K562 (cell line): ENCODE measurements around the gene TUBB1. TPM values are rescaled to one million over a fixed set of nuclear protein-coding genes. Genes with fewer than 3 reads are reported as not detected.

ENCODE experiments used
- ATAC-seq: fragments of 200-7000 bp; cut with Tn5 transposase; 3 replicates; pipeline ENCODE4 v1.9.1; 2020; ENCODE audit warnings: moderate library complexity
- BruUV-seq: library from RNA; stranded (reverse); fragments of 400-500 nt; replicated peaks from 2 replicates; lab custom pipeline; 2021; lab: Mats Ljungman, UMichigan
- CTCF ChIA-PET: fragments of 300-600 bp; formaldehyde crosslinking; extraction: SDS; loops from one replicate; lab custom pipeline; 2021; ENCODE audit warnings: low intra/inter-chr PET ratio; lab: Yijun Ruan, JAX
- POLR2A ChIA-PET: fragments of 300-600, 350-650 bp; sonication (Branson Sonifier 250); formaldehyde crosslinking; extraction: SDS; loops from one replicate; lab custom pipeline; 2021; ENCODE audit warnings: antibody characterized with exemption, inconsistent platforms; lab: Yijun Ruan, JAX
- DNase-seq, 4 experiments: peaks; one replicate each; pipeline versions ENCODE4 v3.0.0 to v3.0.0-alpha.2; 2011 to 2018; ENCODE audit warnings: low spot score in 3 of 4, mixed read lengths in 3 of 4; ENCODE audit errors: extremely low read depth in 1 of 4
- FAIRE-seq: peaks from 2 replicates; lab custom pipeline; 2011; peaks lifted over from hg19 to GRCh38; lab: Jason Lieb, UNC
- H2AFZ ChIP-seq: 2 replicates; pipeline ENCODE4 v1.6.0; 2011; ENCODE audit warnings: low read depth, low read length, control low read depth, inconsistent platforms
- H3K27ac ChIP-seq: fragments of 200-600 bp; 3 replicates; pipeline ENCODE4 v1.8.0; 2011; ENCODE audit warnings: low read depth, mild to moderate bottlenecking, control low read depth, inconsistent platforms, low read length, moderate library complexity, mixed read lengths; ENCODE audit errors: extremely low read depth
- H3K27me3 ChIP-seq, 2 experiments: fragments of 300-600 bp in 1 of 2; 2 replicates in 1 of 2; 3 replicates in 1 of 2; pipeline versions ENCODE4 v1.6.0 to v1.8.0; 2011; ENCODE audit warnings: inconsistent platforms in 2 of 2, low read length in 2 of 2, mild to moderate bottlenecking in 1 of 2, mixed read lengths in 1 of 2, moderate library complexity in 1 of 2; ENCODE audit not compliant: control insufficient read depth in 2 of 2, insufficient read depth in 2 of 2
- H3K36me3 ChIP-seq: fragments of 300-600 bp; 3 replicates; pipeline ENCODE4 v1.8.0; 2011; ENCODE audit warnings: mild to moderate bottlenecking, low read length, inconsistent platforms; ENCODE audit not compliant: control insufficient read depth, insufficient read depth
- H3K4me1 ChIP-seq, 2 experiments: fragments of 200-600 bp in 1 of 2; replicated peaks in 1 of 2; 2 replicates in 1 of 2; 3 replicates in 1 of 2; pipeline versions ENCODE4 v1.5.1 to v1.8.0; 2011; ENCODE audit warnings: inconsistent platforms in 2 of 2, low read length in 2 of 2, mild to moderate bottlenecking in 1 of 2, mixed read lengths in 1 of 2, moderate library complexity in 1 of 2; ENCODE audit not compliant: control insufficient read depth in 2 of 2, insufficient read depth in 2 of 2
- H3K4me2 ChIP-seq: 2 replicates; pipeline ENCODE4 v1.6.1; 2011; ENCODE audit warnings: low read length, control low read depth, inconsistent platforms, mixed read lengths; ENCODE audit not compliant: insufficient read depth
- H3K4me3 ChIP-seq: fragments of 200-600 bp; sonication (generic), shearing (Covaris generic); 2 replicates; pipeline ENCODE4 v1.5.1; 2016; ENCODE audit warnings: control low read depth, inconsistent platforms
- H3K79me2 ChIP-seq: fragments of 200-600 bp; 3 replicates; pipeline ENCODE4 v1.8.0; 2011; ENCODE audit warnings: low read length, inconsistent platforms; ENCODE audit not compliant: control insufficient read depth, insufficient read depth
- H3K9ac ChIP-seq, 2 experiments: 2 replicates each; pipeline versions ENCODE4 v1.6.0 to v1.6.1; 2011; ENCODE audit warnings: low read depth in 2 of 2, low read length in 2 of 2, control low read depth in 1 of 2, inconsistent platforms in 1 of 2, mild to moderate bottlenecking in 1 of 2, mixed read lengths in 1 of 2; ENCODE audit not compliant: insufficient read depth in 1 of 2
- H3K9me1 ChIP-seq: one replicate; pipeline ENCODE4 v1.6.0; 2011; ENCODE audit warnings: inconsistent platforms, mild to moderate bottlenecking, low read length, moderate library complexity; ENCODE audit not compliant: control insufficient read depth, insufficient read depth
- H3K9me3 ChIP-seq: replicated peaks from 2 replicates; pipeline ENCODE4 v1.5.1; 2011; ENCODE audit warnings: low read depth, low read length, inconsistent platforms; ENCODE audit not compliant: control insufficient read depth, insufficient read depth
- H4K20me1 ChIP-seq: replicated peaks from 2 replicates; pipeline ENCODE4 v1.6.1; 2011; ENCODE audit warnings: low read length, inconsistent platforms, mixed read lengths; ENCODE audit not compliant: control insufficient read depth, insufficient read depth
- CSDE1 ChIP-seq, 2 experiments: fragments of 450-650 bp; IDR thresholded peaks; 2 replicates each; pipeline ENCODE4 v1.6.1; 2016; ENCODE audit warnings: mild to moderate bottlenecking in 1 of 2
- ETS1 ChIP-seq: conservative IDR thresholded peaks from 2 replicates; pipeline ENCODE4 v1.6.1; 2011; ENCODE audit warnings: low read depth, mild to moderate bottlenecking, low read length; ENCODE audit not compliant: control insufficient read depth
- HES1 ChIP-seq: fragments of 450-650 bp; IDR thresholded peaks from 2 replicates; pipeline ENCODE4 v1.6.1; 2016; ENCODE audit warnings: low read depth, mild to moderate bottlenecking, moderate library complexity
- HMBOX1 ChIP-seq: sonication (generic); IDR thresholded peaks from 2 replicates; pipeline ENCODE4 v1.6.1; 2016
- IRF1 ChIP-seq: sonication (generic); formaldehyde crosslinking; IDR thresholded peaks from 2 replicates; pipeline ENCODE4 v1.8.0; 2022; ENCODE audit warnings: missing genetic modification reagents, mild to moderate bottlenecking, borderline replicate concordance
- IRF9 ChIP-seq: fragments of 450-650 bp; IDR thresholded peaks from 2 replicates; pipeline ENCODE4 v1.6.1; 2016; ENCODE audit warnings: missing biosample characterization, missing genetic modification characterization
- JUN ChIP-seq, 2 experiments: sonication (generic) in 1 of 2; formaldehyde crosslinking in 1 of 2; IDR thresholded peaks; 2 replicates each; pipeline versions ENCODE4 v1.6.1 to v1.8.0; 2012 to 2022; ENCODE audit warnings: borderline replicate concordance in 2 of 2, mild to moderate bottlenecking in 2 of 2, improper control_type of control experiment in 1 of 2, low read depth in 1 of 2, low read length in 1 of 2, missing genetic modification reagents in 1 of 2
- MTA3 ChIP-seq: fragments of 450-650 bp; formaldehyde crosslinking; IDR thresholded peaks from 2 replicates; pipeline ENCODE4 v1.6.1; 2017; ENCODE audit warnings: mild to moderate bottlenecking, borderline replicate concordance
- PPARD ChIP-seq: fragments of 250-450 bp; sonication (Bioruptor Pico); IDR thresholded peaks from 2 replicates; pipeline ENCODE4 v1.8.0; 2022; ENCODE audit warnings: inconsistent platforms, mild to moderate bottlenecking, moderate library complexity
- PRPF4 ChIP-seq: fragments of 200-400 bp; formaldehyde crosslinking; IDR thresholded peaks from one replicate; pipeline ENCODE4 v1.6.1; 2017; ENCODE audit warnings: low read length, low read depth, mild to moderate bottlenecking; ENCODE audit not compliant: insufficient read depth, poor library complexity, severe bottlenecking
- PURB ChIP-seq: sonication (generic); formaldehyde crosslinking; IDR thresholded peaks from 2 replicates; pipeline ENCODE4 v1.9.0; 2021; ENCODE audit warnings: low read depth, mild to moderate bottlenecking, missing genetic modification reagents
- RAD51 ChIP-seq: fragments of 450-650 bp; IDR thresholded peaks from 2 replicates; pipeline ENCODE4 v1.7.1; 2016; ENCODE audit warnings: low read depth, mild to moderate bottlenecking, borderline replicate concordance
- ZBTB1 ChIP-seq: sonication (generic); formaldehyde crosslinking; IDR thresholded peaks from 2 replicates; pipeline ENCODE4 v1.8.1; 2023; ENCODE audit warnings: missing genetic modification reagents, low read depth, mild to moderate bottlenecking, borderline replicate concordance
- ZBTB17 ChIP-seq: fragments of 450-650 bp; formaldehyde crosslinking; IDR thresholded peaks from 2 replicates; pipeline ENCODE4 v1.4.0; 2020; ENCODE audit warnings: mild to moderate bottlenecking
- ZBTB43 ChIP-seq: sonication (generic); formaldehyde crosslinking; IDR thresholded peaks from 2 replicates; pipeline ENCODE4 v1.8.0; 2023; ENCODE audit warnings: mild to moderate bottlenecking, missing genetic modification reagents
- ZNF696 ChIP-seq: fragments of 250-450 bp; sonication (Bioruptor Pico); conservative IDR thresholded peaks from 2 replicates; pipeline ENCODE4 v1.4.0; 2020; ENCODE audit warnings: mild to moderate bottlenecking, moderate library complexity
- WGBS: fragments of 100-300 bp; shearing (Covaris generic); methylation state at CpG from one replicate; pipeline ENCODE4 v1.1.6; 2016; ENCODE audit warnings: low coverage, mixed read lengths; ENCODE audit not compliant: insufficient coverage; ENCODE audit errors: missing lambda C conversion rate; 5-methylcytosine and 5-hydroxymethylcytosine counted together
- in situ Hi-C: fragments of 300-500 bp; cut with MboI; formaldehyde crosslinking; loops from 4 replicates; pipeline ENCODE4 v1.15.0; 2018; ENCODE audit warnings: inconsistent platforms, mixed read lengths
- intact Hi-C: fragments of 100-400 bp; cut with micrococcal nuclease; formaldehyde crosslinking; loops from 2 replicates; pipeline ENCODE4 v1.14.2; 2022
- polyA plus RNA-seq, 8 experiments: library from polyadenylated mRNA; depleted of rRNA in 4 of 8; stranded (reverse) in 5 of 8; unstranded in 3 of 8; fragments of >200 nt; fragmentation: Nextera tagmentation in 2 of 8; fragmentation: Illumina TruSeq in 1 of 8; extraction: Ambion mirVana in 2 of 8; extraction: Trizol in 1 of 8; gene quantifications; 2 replicates each; pipeline versions ENCODE4 v1.2.1 to v1.2.3, GENCODE V29; 2011 to 2014; ENCODE audit warnings: inconsistent platforms in 1 of 8, missing spikeins in 1 of 8
- total RNA-seq, 7 experiments: library from RNA; depleted of rRNA in 6 of 7; stranded (reverse); fragments of >200 nt in 6 of 7; fragmentation: Illumina TruSeq in 2 of 7; extraction: Trizol in 2 of 7; gene quantifications; 2 replicates each; pipeline versions ENCODE4 v1.2.1 to v1.2.3, GENCODE V29; 2011 to 2021; ENCODE audit warnings: low replicate concordance in 1 of 7

TUBB1 gene
- total and polyA plus RNA-seq, 9 of the 15 experiments (the other 6 are each of a cell fraction or from before 2014, with no cell fraction given): 1.5 to 3.9 (median 2.4) TPM

GRCh38 chr20:59048681-59049030 lies 29.4 kb downstream of the TUBB1 start:
- DNase-seq (no peak), FAIRE-seq (no peak), ATAC-seq (no peak)
- no peak overlapping the region for H2AFZ ChIP-seq
- no peak overlapping the region for H3K9ac ChIP-seq
- H3K9me3 ChIP-seq: no peaks in the 10 kb centered on the region
- H3K36me3 ChIP-seq: no peaks in the 10 kb centered on the region
- no peak overlapping the region for H3K4me3 ChIP-seq
- no peak overlapping the region; the same call in 1 of the 2 replicates for H3K4me2 ChIP-seq
- intact Hi-C loops (no loop called here), in situ Hi-C loops (no loop called here)
- no peaks in the 10 kb centered on the region for H3K79me2 ChIP-seq
- no peaks in the 10 kb centered on the region for H3K9me1 ChIP-seq
- no TSS peak for BruUV-seq
- H3K4me1 ChIP-seq: peaks cover 0 to 8% of the 10 kb centered on the region in 2 experiments; a peak in 2 of 5 replicates
- 0% methylated on average over 2 of the region's 2 CpGs for WGBS
- ChIA-PET POLR2A (interaction anchor here (1.4 kb wide), 1 partner anchor 17 kb away, joined by 5 read pairs; the partner anchor contains the start of gene ATP5F1E), CTCF (no interaction called here)
- no peak overlapping the region for H3K27ac ChIP-seq
- peaks cover 19 to 20% of the 10 kb centered on the region in 2 experiments for H3K27me3 ChIP-seq
- no peaks in the 10 kb centered on the region for H4K20me1 ChIP-seq
- TF ChIP-seq ZBTB43 (CRISPR knock-in tag): no peak
- no peak for TF ChIP-seq CSDE1 (IDR thresholded peaks at IDR 0.05)
- TF ChIP-seq ZBTB1 (CRISPR knock-in tag): no peak
- TF ChIP-seq JUN (IDR thresholded peaks at IDR 0.05; ENCODE audit: borderline replicate concordance, low read depth, low read length): no peak
- no peak for TF ChIP-seq JUN (CRISPR knock-in tag; IDR thresholded peaks at IDR 0.05; ENCODE audit: borderline replicate concordance)
- no peak for TF ChIP-seq ETS1
- TF ChIP-seq IRF1: no peak
- TF ChIP-seq ZNF696 (CRISPR knock-in tag): no peak
- no peak for TF ChIP-seq PRPF4
- no peak for TF ChIP-seq MTA3
- no peak for TF ChIP-seq PPARD
- no peak for TF ChIP-seq HES1
- no peak for TF ChIP-seq HMBOX1
- no peak for TF ChIP-seq PURB (CRISPR knock-in tag)
- TF ChIP-seq ZBTB17: no peak
- TF ChIP-seq IRF9: no peak
- TF ChIP-seq RAD51: no peak
